Tibial nerve (tissue), 4 donors: ENCODE results near the gene ZNF142. TPM values are rescaled to one million over a fixed set of nuclear protein-coding genes. Genes with fewer than 3 reads are reported as not detected.

Experiments
- DNase-seq, 2 donors: peaks; one replicate each; pipeline ENCODE4 v3.0.0-alpha.2; 2019; ENCODE audit warnings: low spot score in 2 of 2
- H3K27ac ChIP-seq, 4 donors: fragments of 200-600 bp; sonication (generic) in 3 of 4; one replicate each; pipeline ENCODE4 v1.5.1; 2017 to 2019; ENCODE audit warnings: mild to moderate bottlenecking in 1 of 4
- H3K27me3 ChIP-seq, 2 donors: fragments of 200-600 bp; sonication (generic) in 1 of 2; one replicate each; pipeline versions ENCODE4 v1.5.1 to v1.6.0; 2017 to 2019
- H3K36me3 ChIP-seq, 3 donors: fragments of 200-600 bp; sonication (generic); one replicate each; pipeline ENCODE4 v1.5.1; 2018 to 2019
- H3K4me1 ChIP-seq, 4 donors: fragments of 200-600 bp; sonication (generic) in 3 of 4; one replicate each; pipeline ENCODE4 v1.5.1; 2017 to 2019
- H3K4me3 ChIP-seq, 4 donors: fragments of 200-600 bp; sonication (generic) in 3 of 4; one replicate each; pipeline ENCODE4 v1.5.1; 2017 to 2019; ENCODE audit warnings: mild to moderate bottlenecking in 1 of 4, moderate library complexity in 1 of 4
- H3K9me3 ChIP-seq, 4 donors: fragments of 200-600 bp; sonication (generic) in 3 of 4; one replicate each; pipeline ENCODE4 v1.5.1; 2017 to 2019
- EP300 ChIP-seq, 2 donors: sonication (generic); formaldehyde crosslinking; IDR thresholded peaks; one replicate each; pipeline ENCODE4 v1.6.1; 2017; ENCODE audit warnings: antibody characterized with exemption in 2 of 2, mild to moderate bottlenecking in 1 of 2
- POLR2A ChIP-seq, 2 donors: fragments of 450-650 bp; IDR thresholded peaks; one replicate each; pipeline ENCODE4 v1.6.1; 2017; ENCODE audit warnings: antibody characterized with exemption in 2 of 2, mild to moderate bottlenecking in 2 of 2, moderate library complexity in 2 of 2
- WGBS, 2 donors: methylation state at CpG; one replicate each; pipeline ENCODE4 v1.1.5; 2018; 5-methylcytosine and 5-hydroxymethylcytosine counted together
- total RNA-seq, 4 donors: library from RNA; depleted of rRNA; stranded (reverse); fragments of >200 nt; gene quantifications; one replicate each; pipeline ENCODE4 v1.1.0, GENCODE V29; 2016
- TF ChIP-seq, protein P1 (sequence below), 5 experiments: fragments of 200-600 bp in 3 of 5; fragments of 450-650 bp in 2 of 5; sonication (generic) in 3 of 5; IDR thresholded peaks; one replicate each; pipeline ENCODE4 v1.5.1; 2016 to 2019; ENCODE audit warnings: antibody characterized with exemption in 5 of 5, mild to moderate bottlenecking in 3 of 5, moderate library complexity in 2 of 5

The ZNF142 gene
- total RNA-seq, 4 donors from 2014 or later = 24.7 to 31.7 (median 26.6) TPM

DNA sequence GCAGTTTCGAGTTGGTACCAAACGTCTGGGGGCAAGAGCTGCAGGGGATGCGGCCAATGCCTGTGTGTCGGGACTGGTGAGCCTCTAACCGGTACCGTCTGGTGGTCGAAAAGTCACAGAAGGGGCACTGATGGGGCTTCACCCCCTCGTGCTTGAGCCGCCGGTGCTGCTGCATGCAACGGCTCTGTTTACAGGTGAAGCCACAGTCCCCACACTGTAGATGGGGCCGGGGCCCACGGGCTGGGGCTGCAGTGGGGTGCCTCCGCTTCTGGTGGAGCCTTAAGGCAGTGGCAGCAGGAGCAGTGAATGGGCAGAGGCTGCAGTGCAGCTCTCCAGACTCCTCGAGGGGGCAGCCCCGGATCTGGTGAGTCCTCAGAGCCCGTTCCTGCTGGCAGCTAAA lies 16.6 kb downstream of the ZNF142 start:
- DNase-seq = no peak
- Histone ChIP-seq H3K27me3 (no peaks in the 10 kb centered on the region), H3K4me3 (no peak overlapping the region), H3K4me1 (no peaks in the 10 kb centered on the region), H3K36me3 (peaks cover 3 to 98% (median 46%) of the 10 kb centered on the region in 3 donors), H3K9me3 (no peaks in the 10 kb centered on the region), H3K27ac (no peak overlapping the region)
- 86 to 94% methylated on average over 16 of the region's 17 CpGs for WGBS, 2 donors
- TF ChIP-seq POLR2A (IDR thresholded peaks at IDR 0.05) (no peak), EP300 (IDR thresholded peaks at IDR 0.05) (no peak)
- TF ChIP-seq, protein P1, sequence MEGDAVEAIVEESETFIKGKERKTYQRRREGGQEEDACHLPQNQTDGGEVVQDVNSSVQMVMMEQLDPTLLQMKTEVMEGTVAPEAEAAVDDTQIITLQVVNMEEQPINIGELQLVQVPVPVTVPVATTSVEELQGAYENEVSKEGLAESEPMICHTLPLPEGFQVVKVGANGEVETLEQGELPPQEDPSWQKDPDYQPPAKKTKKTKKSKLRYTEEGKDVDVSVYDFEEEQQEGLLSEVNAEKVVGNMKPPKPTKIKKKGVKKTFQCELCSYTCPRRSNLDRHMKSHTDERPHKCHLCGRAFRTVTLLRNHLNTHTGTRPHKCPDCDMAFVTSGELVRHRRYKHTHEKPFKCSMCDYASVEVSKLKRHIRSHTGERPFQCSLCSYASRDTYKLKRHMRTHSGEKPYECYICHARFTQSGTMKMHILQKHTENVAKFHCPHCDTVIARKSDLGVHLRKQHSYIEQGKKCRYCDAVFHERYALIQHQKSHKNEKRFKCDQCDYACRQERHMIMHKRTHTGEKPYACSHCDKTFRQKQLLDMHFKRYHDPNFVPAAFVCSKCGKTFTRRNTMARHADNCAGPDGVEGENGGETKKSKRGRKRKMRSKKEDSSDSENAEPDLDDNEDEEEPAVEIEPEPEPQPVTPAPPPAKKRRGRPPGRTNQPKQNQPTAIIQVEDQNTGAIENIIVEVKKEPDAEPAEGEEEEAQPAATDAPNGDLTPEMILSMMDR (IDR thresholded peaks at IDR 0.05) = no peak

DNA sequence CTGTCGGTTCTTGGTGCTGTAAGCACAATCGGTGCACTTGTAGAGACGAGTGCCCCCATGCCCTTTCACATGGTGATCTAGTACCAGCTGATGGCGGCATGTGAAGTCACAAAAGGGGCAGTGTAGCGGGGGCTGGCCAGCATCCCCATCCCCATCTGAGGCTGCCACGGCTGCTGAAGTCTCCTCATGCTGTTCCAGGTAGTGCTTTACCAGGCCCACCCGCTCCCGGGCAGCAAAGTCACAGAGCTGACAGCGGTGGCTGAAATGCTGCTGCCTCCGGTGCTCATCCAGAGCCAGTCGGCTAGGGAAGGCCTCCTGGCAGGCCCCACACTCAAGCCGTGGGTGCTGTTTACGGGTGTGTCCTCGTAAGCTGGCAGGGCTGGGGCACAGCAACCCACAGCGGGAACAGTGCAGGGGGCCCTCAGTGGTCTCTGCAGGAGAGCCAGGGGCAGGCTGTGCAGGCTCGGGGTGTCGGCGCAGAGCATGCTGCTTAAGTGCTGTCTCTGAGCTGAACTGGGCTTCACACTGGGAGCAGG lies 17.2 kb downstream of the ZNF142 start:
- no peaks in the 10 kb centered on the region for H3K4me1 ChIP-seq
- H3K4me3 ChIP-seq = no peak overlapping the region
- H3K9me3 ChIP-seq = no peaks in the 10 kb centered on the region
- H3K27ac ChIP-seq = no peak overlapping the region
- DNase-seq = no peak
- H3K36me3 ChIP-seq = peaks cover 3 to 98% (median 46%) of the 10 kb centered on the region in 3 donors
- TF ChIP-seq, protein P1 (IDR thresholded peaks at IDR 0.05) = no peak
- no peak for TF ChIP-seq POLR2A (IDR thresholded peaks at IDR 0.05)
- TF ChIP-seq EP300 (IDR thresholded peaks at IDR 0.05) = no peak
- 93 to 97% methylated on average over 12 to 18 of the region's 18 CpGs for whole genome bisulfite sequencing, 2 donors
- H3K27me3 ChIP-seq = no peaks in the 10 kb centered on the region

GRCh38 chr2:218638372-218638771 lies 21.1 kb downstream of the ZNF142 start:
- Histone ChIP-seq H3K4me3 (no peak overlapping the region), H3K27me3 (no peaks in the 10 kb centered on the region), H3K27ac (no peak overlapping the region), H3K9me3 (no peaks in the 10 kb centered on the region), H3K4me1 (no peaks in the 10 kb centered on the region), H3K36me3 (peaks cover 3 to 99% (median 23%) of the 10 kb centered on the region in 3 donors)
- TF ChIP-seq EP300 (IDR thresholded peaks at IDR 0.05) = no peak
- WGBS, 2 donors = 95 to 97% methylated on average over 18 of the region's 18 CpGs
- no peak for DNase-seq

GRCh38 chr2:218635719-218636118 lies 23.7 kb downstream of the ZNF142 start:
- H3K9me3 ChIP-seq = no peaks in the 10 kb centered on the region
- no peak overlapping the region for H3K4me3 ChIP-seq
- no peaks in the 10 kb centered on the region for H3K27me3 ChIP-seq
- H3K36me3 ChIP-seq = peaks cover 0 to 84% (median 6%) of the 10 kb centered on the region in 3 donors
- no peak overlapping the region for H3K27ac ChIP-seq
- no peak for DNase-seq
- WGBS, 2 donors = 87 to 90% methylated on average over 5 of the region's 5 CpGs
- TF ChIP-seq POLR2A (IDR thresholded peaks at IDR 0.05) (no peak), EP300 (IDR thresholded peaks at IDR 0.05) (no peak)
- TF ChIP-seq, protein P1 (IDR thresholded peaks at IDR 0.05) = no peak
- no peaks in the 10 kb centered on the region for H3K4me1 ChIP-seq

GRCh38 chr2:218631837-218632236 lies 27.6 kb downstream of the ZNF142 start:
- H3K9me3 ChIP-seq = no peaks in the 10 kb centered on the region
- 68 to 72% methylated on average over 4 of the region's 4 CpGs for WGBS, 2 donors
- no peak for TF ChIP-seq POLR2A (IDR thresholded peaks at IDR 0.05)
- TF ChIP-seq EP300 (IDR thresholded peaks at IDR 0.05) = no peak
- TF ChIP-seq, protein P1 (IDR thresholded peaks at IDR 0.05) = no peak

More at GRCh38 chr2:218631837-218632236, 27.6 kb downstream of the ZNF142 start:
- H3K4me3 ChIP-seq = no peak overlapping the region
- no peaks in the 10 kb centered on the region for H3K4me1 ChIP-seq
- H3K27ac ChIP-seq = no peak overlapping the region
- H3K36me3 ChIP-seq = peaks cover 0 to 55% (median 0%) of the 10 kb centered on the region in 3 donors
- no peak for DNase-seq
- no peaks in the 10 kb centered on the region for H3K27me3 ChIP-seq
